Activated CD4-positive, alpha-beta T cell treated with anti-CD3 and anti-CD28 coated beads, Interleukin-2, amount 50 U/mL, for 24 hours (primary cell): Measurements from ENCODE around the gene STBD1.
"Not testable (repeated sequence)": the region's sequence is repeated elsewhere in the genome, so short reads cannot be mapped to it uniquely, and the experiment has no call there.

ENCODE experiments used
- DNase-seq, 2 donors: peaks; one replicate each; pipeline ENCODE4 v3.0.0-alpha.2; 2020; ENCODE audit warnings: low read depth in 1 of 2, low spot score in 1 of 2

STBD1 gene

GRCh38 chr4:76315267-76315918 lies 8.9 kb downstream of the STBD1 start:
- no peak for DNase-seq

- DNase-seq = no peak
Measured at GRCh38 chr4:76316131-76316530, 9.6 kb downstream of the STBD1 start.

- no peak for DNase-seq
Measured at GRCh38 chr4:76322236-76322635, 15.7 kb downstream of the STBD1 start.

- DNase-seq = no peak
Measured at GRCh38 chr4:76325072-76325471, 18.5 kb downstream of the STBD1 start.

- no peak for DNase-seq
Measured at GRCh38 chr4:76326515-76326914, 20.0 kb downstream of the STBD1 start.

- no peak for DNase-seq
Measured at GRCh38 chr4:76334885-76335284, 28.4 kb downstream of the STBD1 start.

GRCh38 chr4:76339364-76339763 lies 32.8 kb downstream of the STBD1 start:
- DNase-seq = no peak

- no peak for DNase-seq
Measured at GRCh38 chr4:76341063-76341462, 34.5 kb downstream of the STBD1 start.

GRCh38 chr4:76342191-76342590 lies 35.7 kb downstream of the STBD1 start:
- no peak for DNase-seq

GRCh38 chr4:76342803-76343202 lies 36.3 kb downstream of the STBD1 start:
- DNase-seq = no peak

- no peak for DNase-seq
Measured at GRCh38 chr4:76354517-76355473, 48.3 kb downstream of the STBD1 start.

GRCh38 chr4:76357981-76358380 lies 51.4 kb downstream of the STBD1 start:
- no peak for DNase-seq

- DNase-seq = not testable (repeated sequence)
Measured at GRCh38 chr4:76359881-76360466, 53.4 kb downstream of the STBD1 start.
